ENCODE data around the gene TRAFD1.

TRAFD1 gene

DNA sequence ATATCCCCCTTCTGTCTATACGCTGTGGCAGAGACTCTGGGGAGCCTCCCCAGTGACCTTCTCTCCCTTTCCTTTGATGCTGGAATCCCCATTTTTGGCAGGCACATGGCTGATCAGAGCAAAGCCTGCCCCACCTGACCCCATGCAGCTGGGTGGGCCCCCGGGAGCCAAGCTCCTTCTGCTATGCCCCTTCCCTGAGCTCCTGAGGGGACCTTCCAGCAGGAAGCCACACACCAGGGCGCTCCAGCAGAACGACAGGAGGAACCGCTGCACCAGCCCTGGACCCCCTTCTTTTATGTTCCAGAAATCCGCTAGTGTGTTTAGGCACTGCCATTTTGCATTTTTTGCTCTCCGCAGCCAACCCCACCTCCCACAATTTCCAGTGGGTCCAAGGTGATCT lies 44.6 kb downstream of the TRAFD1 start:
- ChIA-PET POLR2A (no interaction called here), CTCF (interaction anchor here (0.9 to 1.4 kb wide), 2 partner anchors 10 to 225 kb away, joined by 3 to 4 read pairs; no protein-coding TSS in a partner anchor)
- TF ChIP-seq, protein P1, sequence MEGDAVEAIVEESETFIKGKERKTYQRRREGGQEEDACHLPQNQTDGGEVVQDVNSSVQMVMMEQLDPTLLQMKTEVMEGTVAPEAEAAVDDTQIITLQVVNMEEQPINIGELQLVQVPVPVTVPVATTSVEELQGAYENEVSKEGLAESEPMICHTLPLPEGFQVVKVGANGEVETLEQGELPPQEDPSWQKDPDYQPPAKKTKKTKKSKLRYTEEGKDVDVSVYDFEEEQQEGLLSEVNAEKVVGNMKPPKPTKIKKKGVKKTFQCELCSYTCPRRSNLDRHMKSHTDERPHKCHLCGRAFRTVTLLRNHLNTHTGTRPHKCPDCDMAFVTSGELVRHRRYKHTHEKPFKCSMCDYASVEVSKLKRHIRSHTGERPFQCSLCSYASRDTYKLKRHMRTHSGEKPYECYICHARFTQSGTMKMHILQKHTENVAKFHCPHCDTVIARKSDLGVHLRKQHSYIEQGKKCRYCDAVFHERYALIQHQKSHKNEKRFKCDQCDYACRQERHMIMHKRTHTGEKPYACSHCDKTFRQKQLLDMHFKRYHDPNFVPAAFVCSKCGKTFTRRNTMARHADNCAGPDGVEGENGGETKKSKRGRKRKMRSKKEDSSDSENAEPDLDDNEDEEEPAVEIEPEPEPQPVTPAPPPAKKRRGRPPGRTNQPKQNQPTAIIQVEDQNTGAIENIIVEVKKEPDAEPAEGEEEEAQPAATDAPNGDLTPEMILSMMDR (IDR thresholded peaks at IDR 0.05; ENCODE audit: insufficient read depth, low read length, missing control alignments): no peak
- H3K4me3 ChIP-seq (ENCODE audit: low read depth, low read length): no peak overlapping the region
- DNase-seq (ENCODE audit: low read depth, low spot score): no peak

DNA sequence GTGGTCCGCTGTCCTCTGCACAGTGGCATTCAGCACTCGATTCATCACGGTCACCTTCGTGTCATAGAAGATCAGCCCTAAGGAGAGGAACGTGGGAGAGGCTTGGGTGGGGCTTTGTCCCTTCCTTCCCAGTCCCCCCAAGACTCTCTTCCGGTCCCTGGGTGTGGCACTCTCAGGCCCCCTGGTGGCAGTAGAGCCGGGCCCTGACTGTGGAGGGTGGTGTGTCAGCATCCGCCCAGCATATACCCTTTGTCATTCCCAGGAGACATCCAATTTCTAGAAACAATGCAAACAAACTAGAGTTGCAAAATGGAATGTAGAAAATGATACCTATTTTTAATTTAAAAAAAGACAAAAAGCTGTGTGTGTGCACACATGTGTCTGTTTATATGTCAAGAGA lies 45.0 kb downstream of the TRAFD1 start:
- ChIA-PET CTCF (no interaction called here), POLR2A (no interaction called here)
- no peak overlapping the region for H3K4me3 ChIP-seq (ENCODE audit: low read depth, low read length)
- TF ChIP-seq, protein P1 (IDR thresholded peaks at IDR 0.05; ENCODE audit: insufficient read depth, low read length, missing control alignments): peak; percentile 57
- no peak for DNase-seq (ENCODE audit: low read depth, low spot score)

DNA sequence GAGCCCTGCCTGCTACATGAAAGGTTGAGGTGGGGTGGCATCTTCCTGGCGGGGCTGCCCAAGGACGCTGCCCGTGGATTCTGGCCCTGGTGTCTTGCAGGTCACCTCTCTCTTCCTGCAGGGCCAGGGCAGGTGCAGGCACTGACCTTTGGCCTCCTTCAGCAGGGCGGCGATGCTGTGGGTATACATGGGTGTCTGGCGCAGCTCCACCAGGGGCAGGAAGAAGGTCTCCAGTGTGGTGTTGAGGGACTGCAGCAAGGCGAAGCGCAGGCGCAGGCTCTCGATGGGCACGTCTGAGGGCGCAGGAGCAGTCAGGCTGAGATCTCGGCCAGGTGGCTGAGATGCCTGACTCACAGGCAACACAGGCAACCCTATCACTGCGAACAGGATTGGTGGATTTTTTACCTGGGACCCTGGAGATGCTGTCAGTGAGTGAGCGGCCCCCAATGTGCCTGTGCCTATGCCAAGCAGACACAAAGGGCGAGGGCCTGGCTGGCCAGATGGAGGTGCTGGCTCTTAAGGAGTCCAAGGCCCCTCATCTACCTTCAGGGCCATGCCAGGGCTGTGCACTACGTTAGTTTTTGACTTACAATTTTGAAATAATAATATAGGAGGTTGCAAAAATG lies 45.7 kb downstream of the TRAFD1 start:
- no peak for DNase-seq (ENCODE audit: low read depth, low spot score)
- H3K4me3 ChIP-seq (ENCODE audit: low read depth, low read length): no peak overlapping the region
- CTCF ChIA-PET: no interaction called here
- TF ChIP-seq, protein P1 (IDR thresholded peaks at IDR 0.05; ENCODE audit: insufficient read depth, low read length, missing control alignments): no peak
- POLR2A ChIA-PET: no interaction called here

DNA sequence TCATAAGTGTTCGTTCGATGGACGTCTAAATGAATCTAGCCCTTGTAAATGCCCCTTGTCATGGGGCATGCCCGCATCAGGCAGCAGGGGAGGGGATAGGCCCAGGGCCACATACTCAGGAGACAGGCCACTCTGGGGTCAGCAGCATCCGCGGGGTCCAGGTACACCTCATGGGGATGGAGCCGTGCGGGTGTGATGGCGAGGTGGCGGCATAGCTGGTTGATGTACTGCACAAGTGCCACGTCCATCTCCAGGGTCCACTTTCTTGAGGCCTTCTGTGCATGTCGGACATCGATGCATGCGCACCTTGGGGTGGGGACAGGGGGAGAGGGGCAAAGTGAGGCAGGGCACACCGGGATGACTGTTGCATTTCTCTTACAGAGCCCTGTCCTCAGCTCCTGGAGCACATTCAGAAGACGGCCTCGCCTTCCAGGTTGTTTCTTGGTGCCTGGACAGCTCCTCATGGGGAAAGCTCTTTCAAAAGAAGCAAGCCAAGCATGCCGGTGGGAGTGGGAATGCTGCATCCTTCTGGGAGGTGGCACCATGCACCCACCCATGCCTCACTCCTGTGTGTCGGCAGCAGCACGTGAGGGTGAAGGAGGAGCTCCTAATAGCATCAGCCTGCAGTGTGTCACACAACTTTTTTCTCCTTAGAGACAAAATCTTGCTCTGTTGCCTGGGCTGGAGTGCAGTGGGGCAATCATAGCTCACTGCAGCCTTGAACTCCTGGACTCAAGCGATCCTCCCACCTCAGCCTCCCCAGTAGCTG lies 47.4 kb downstream of the TRAFD1 start:
- H3K4me3 ChIP-seq (ENCODE audit: low read depth, low read length): no peak overlapping the region
- CTCF ChIA-PET: interaction anchor here (2.1 kb wide), 1 partner anchor 26 kb away, joined by 6 read pairs; no protein-coding TSS in a partner anchor
- no peak for DNase-seq (ENCODE audit: low read depth, low spot score)
- POLR2A ChIA-PET: no interaction called here
- TF ChIP-seq, protein P1 (IDR thresholded peaks at IDR 0.05; ENCODE audit: insufficient read depth, low read length, missing control alignments): no peak

DNA sequence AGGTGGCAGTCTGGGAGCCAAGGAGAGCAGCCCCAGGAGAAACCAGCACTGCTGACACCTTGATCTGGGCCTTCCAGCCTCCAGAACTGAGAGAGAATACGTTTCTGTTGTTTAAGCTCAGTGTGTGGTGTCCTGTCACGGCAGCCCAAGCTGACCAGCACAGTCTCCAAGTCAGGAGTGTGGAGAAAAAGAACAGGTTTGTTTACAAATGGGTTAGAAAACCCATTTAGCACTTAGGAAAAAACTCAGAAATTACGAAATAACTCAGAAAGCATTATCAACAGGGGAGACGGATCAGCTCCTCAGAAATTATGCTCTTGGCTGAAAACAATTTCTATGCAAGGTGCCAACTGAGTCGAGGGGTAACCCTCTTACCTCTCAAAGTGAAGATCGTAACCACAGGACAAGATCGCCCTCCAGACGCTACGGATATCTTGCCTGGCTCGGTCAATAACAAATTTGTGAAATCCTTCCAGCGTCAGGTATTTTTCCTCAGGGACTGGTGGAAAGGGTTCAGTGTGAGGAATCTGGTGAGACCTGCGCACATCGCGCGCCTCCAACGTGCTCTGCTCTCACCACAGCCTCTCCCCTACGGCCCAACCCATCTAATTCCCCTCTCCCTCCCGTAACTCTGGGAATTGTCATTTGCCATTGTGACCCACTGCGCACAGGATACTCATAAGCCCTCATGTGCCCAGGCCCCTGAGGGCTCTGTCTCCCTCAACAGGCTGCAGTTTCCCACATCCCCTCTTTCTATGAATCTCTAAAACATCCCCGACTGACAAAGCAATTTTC lies 50.2 kb downstream of the TRAFD1 start:
- no peak overlapping the region for H3K4me3 ChIP-seq (ENCODE audit: low read depth, low read length)
- POLR2A ChIA-PET: no interaction called here
- TF ChIP-seq, protein P1 (IDR thresholded peaks at IDR 0.05; ENCODE audit: insufficient read depth, low read length, missing control alignments): no peak
- CTCF ChIA-PET: no interaction called here
- no peak for DNase-seq (ENCODE audit: low read depth, low spot score)

All from AG04449 (cell line).